GM13977 (cell line): Measurements from ENCODE around the gene CNTN1.

Experiments
- DNase-seq: peaks from one replicate; pipeline ENCODE4 v3.0.0; 2012; ENCODE audit warnings: low spot score
- in situ Hi-C: fragments of 300-500 bp; cut with MboI; formaldehyde crosslinking; loops from one replicate; pipeline ENCODE4 v1.12.0; 2022; ENCODE audit warnings: low sequenced_read_pairs, low pct_unique_long_range_greater_than_20kb, mixed read lengths, inconsistent platforms; ENCODE audit not compliant: unreplicated experiment
- TF ChIP-seq, protein P1 (sequence below): IDR thresholded peaks from 2 replicates; pipeline ENCODE4 v1.5.1; 2012; ENCODE audit warnings: mild to moderate bottlenecking, control low read depth; ENCODE audit not compliant: insufficient read depth; ENCODE audit errors: extremely low read depth, missing control alignments

The CNTN1 gene

DNA sequence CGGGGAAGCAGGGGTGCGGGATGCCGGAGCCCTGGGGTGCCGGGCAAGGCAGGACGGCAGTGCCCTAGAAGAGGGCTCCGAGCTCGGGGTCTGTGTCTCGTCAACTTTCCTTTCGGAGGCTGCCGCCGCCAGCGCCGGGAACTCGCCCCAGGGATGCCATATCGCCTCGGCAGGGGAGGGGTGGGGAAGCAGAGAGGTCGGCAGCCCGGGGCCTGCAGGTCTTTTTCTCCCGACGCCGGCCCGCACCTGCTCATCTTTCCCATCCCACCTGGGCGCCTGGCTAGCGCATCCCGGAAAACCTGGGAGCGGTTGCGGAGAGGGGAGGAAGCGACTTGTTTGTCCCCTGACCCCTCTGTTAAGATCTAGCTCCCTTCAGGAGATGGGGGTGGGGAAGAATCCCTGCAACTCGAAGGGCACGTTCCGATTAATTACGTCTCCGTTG lies 547 bp downstream of the CNTN1 start:
- TF ChIP-seq, protein P1, sequence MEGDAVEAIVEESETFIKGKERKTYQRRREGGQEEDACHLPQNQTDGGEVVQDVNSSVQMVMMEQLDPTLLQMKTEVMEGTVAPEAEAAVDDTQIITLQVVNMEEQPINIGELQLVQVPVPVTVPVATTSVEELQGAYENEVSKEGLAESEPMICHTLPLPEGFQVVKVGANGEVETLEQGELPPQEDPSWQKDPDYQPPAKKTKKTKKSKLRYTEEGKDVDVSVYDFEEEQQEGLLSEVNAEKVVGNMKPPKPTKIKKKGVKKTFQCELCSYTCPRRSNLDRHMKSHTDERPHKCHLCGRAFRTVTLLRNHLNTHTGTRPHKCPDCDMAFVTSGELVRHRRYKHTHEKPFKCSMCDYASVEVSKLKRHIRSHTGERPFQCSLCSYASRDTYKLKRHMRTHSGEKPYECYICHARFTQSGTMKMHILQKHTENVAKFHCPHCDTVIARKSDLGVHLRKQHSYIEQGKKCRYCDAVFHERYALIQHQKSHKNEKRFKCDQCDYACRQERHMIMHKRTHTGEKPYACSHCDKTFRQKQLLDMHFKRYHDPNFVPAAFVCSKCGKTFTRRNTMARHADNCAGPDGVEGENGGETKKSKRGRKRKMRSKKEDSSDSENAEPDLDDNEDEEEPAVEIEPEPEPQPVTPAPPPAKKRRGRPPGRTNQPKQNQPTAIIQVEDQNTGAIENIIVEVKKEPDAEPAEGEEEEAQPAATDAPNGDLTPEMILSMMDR: no peak
- DNase-seq: peak; percentile 9
- in situ Hi-C loops: no loop called here

DNA sequence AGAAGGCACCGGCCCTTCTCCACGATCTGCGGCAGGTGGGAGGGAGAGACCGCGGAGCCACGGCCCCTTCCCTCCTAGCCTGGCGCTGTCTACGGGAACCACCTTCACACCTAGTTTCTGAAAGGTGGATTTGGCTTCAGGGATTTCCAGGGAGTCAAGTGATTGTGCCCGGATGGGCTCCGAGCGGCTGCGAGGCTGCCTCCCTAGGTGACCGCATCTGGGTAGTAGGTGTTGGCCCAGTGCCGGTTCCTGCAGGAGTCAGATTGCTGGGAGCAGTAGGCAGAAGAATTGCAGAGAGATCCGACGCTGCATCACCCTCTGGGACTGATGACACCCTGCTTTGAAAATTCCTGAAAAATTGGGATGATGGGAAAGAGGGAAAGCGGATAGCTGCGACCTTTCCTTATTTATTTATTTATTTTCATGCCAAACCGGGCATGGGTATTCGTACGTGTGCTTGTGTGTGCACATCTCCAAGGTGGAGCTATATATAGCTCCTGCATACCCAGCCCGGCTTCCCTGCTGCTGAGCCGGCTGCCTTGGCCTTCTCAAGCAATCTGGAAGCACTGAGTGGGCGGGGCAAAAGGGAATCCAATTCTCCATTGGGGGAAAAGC lies 1.1 kb downstream of the CNTN1 start:
- TF ChIP-seq, protein P1: no peak
- DNase-seq: no peak
- in situ Hi-C loops: no loop called here

DNA sequence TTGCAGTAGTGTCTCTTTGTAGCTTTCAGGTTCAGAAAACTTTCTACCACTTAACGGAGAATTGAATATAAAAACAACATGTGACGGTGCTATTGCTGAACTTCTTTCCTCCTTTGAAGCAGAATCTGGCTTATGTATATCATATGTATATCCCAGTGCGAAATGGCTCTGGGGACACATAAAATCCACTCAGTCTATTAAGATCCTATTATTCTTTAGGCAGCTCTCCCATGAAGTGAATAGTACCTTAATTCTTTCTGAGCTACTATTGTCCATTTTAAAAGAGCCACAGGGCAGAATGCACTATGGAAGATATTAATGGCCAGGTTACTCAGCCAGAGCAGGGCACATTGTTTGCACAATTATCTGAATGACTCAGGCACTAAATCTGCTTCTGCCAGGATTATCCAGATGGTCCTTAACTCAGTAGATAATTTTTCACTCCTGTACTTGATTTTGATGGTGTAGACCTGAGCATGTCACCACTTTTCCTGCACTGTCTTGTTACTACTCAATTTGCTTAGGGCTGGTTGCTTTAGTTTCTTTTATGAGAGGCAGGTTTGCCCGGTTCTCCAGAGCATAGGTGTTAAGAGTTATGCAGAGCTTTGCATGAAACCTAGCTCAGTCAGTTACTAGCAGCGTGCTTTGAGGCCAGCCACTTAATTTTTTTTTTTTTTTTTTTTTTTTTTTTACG lies 5.5 kb downstream of the CNTN1 start:
- in situ Hi-C loops: no loop called here
- TF ChIP-seq, protein P1: no peak
- no peak for DNase-seq

DNA sequence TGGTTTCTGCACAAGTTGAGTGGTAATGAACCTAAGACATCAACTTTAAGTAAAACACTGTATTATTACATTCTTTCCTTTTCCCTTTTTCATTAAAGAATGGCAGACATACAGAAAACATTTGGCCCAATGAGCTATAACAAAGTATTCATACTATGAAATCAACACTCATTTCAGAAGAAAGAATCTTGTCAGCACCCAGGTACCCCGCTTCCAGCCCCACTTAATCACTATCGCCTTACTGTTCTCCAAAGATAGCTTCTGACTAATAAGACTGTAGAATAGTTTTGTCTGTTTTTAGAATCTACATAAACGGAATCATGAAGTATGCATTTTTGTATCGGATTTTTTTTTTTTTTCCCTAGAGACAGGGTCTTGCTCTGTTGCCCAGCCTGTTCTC lies 9.5 kb downstream of the CNTN1 start:
- DNase-seq: peak; percentile 32
- TF ChIP-seq, protein P1: no peak
- in situ Hi-C loops: no loop called here

DNA sequence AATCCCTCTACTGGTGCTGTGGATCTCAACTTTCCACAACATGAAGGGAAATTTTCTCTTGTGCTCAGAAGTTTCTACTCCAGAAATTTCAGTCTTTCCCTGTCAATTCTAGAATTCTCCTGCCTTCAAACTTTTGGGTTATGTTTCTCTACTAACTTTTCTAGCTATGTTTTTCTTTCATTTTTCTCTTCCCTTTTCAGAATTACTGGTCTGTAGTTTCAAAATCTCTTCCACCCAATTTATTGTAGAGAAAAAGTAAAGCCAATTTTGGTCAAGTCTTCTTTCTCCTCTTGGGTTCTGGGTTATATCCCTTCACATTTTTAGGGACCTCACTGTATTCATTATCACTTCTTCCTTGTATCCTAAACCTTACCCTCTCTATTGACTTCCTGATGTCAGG lies 18.9 kb downstream of the CNTN1 start:
- in situ Hi-C loops: no loop called here
- DNase-seq: no peak
- TF ChIP-seq, protein P1: no peak

DNA sequence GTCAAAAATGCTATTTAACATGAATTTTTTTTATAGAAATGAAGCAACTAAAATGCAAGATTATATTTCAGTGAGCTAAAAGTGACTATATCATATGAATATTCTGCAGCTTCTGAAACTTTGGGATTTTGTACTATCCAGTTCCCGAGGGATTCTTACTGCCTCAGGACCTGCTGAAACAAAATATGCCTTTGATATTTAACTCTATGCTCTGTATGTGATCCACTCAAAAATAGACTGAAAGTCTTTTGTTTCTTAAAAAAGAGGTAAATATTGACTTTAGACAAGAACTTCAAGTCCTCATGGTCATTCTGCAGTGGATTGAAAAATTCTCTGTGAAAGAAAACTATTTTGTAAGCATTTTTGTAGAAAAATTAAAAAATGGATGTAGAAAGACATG lies 22.4 kb downstream of the CNTN1 start:
- in situ Hi-C loops: no loop called here
- TF ChIP-seq, protein P1: no peak
- no peak for DNase-seq

DNA sequence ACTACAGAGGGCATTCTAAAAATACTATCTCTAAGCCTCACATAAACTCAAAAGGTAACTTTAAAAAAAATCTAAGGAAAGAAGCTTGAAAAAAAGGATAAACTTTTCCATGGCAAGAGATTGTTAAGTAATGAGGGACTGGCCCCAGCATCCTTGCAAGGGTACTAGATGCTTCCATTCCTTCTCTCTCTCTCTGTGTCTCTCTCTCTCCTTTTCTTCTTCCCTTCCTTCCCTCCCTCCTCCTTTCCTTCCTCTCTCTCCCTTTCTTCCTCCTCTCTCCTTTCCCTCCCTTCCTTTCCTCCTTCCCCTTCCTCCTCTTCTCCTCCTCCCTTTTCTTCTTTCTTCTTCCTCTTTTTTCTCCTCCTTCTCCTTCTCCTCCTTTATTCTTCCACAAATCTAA lies 23.8 kb downstream of the CNTN1 start:
- in situ Hi-C loops: no loop called here

More for the DNA sequence above, 23.8 kb downstream of the CNTN1 start:
- DNase-seq: no peak
- TF ChIP-seq, protein P1: no peak
